ENCODE measurements around the gene BARHL2. TPM values are rescaled to one million over a fixed set of nuclear protein-coding genes. Genes with fewer than 3 reads are reported as not detected.

The BARHL2 gene
- total and polyA plus RNA-seq, 4 experiments from 2014 or later = not detected

- Histone ChIP-seq H3K36me3 (ENCODE audit: insufficient read depth, low read length) (no peaks in the 10 kb centered on the region), H3K9me3 (ENCODE audit: control insufficient read depth in 1 of 2, low read length in 2 of 2) (no peaks in the 10 kb centered on the region), H3K27ac (ENCODE audit: low read depth, low read length) (no peak overlapping the region), H3K27me3 (ENCODE audit: insufficient read depth, low read length) (peaks cover 71% of the 10 kb centered on the region), H3K4me1 (ENCODE audit: insufficient read depth, low read length) (peaks cover 13% of the 10 kb centered on the region), H3K4me3 (ENCODE audit: low read length in 2 of 2) (no peak overlapping the region)
- intact Hi-C loops (cut with micrococcal nuclease) = loop anchor here (2.0 kb wide), 1 partner anchor 16 kb away; no protein-coding TSS in a partner anchor
- H3K27me3 Mint-ChIP-seq = peaks cover 68 to 77% of the 10 kb centered on the region in 2 donors
- POLR2A ChIA-PET (ENCODE audit: partially characterized antibody) = no interaction called here
- peaks cover 2 to 32% (median 13%) of the 10 kb centered on the region in 8 donors for H3K9me3 Mint-ChIP-seq
- CTCF ChIA-PET (ENCODE audit: partially characterized antibody) = no interaction called here
- no peak for DNase-seq
- H3K27ac Mint-ChIP-seq = no peak overlapping the region
- no peak overlapping the region for H3K4me3 Mint-ChIP-seq
- H3K36me3 Mint-ChIP-seq = peaks cover 0 to 3% of the 10 kb centered on the region in 2 donors
- H3K4me1 Mint-ChIP-seq = peaks cover 9 to 24% (median 15%) of the 10 kb centered on the region in 4 donors
These were observed 6.2 kb downstream of the BARHL2 start for GRCh38 chr1:90710579-90711536.

GRCh38 chr1:90709535-90709934 lies 7.6 kb downstream of the BARHL2 start:
- no peak overlapping the region for H3K27ac Mint-ChIP-seq
- DNase-seq = no peak
- H3K36me3 Mint-ChIP-seq = peaks cover 0 to 3% of the 10 kb centered on the region in 2 donors
- peaks cover 76% of the 10 kb centered on the region for H3K27me3 ChIP-seq (ENCODE audit: insufficient read depth, low read length)
- no peak overlapping the region for H3K27ac ChIP-seq (ENCODE audit: low read depth, low read length)
- H3K4me1 Mint-ChIP-seq = peaks cover 7 to 25% (median 15%) of the 10 kb centered on the region in 4 donors
- H3K4me3 Mint-ChIP-seq = peak overlapping the region in 1 of 8 donors; percentile 4
- peaks cover 71 to 81% of the 10 kb centered on the region in 2 donors for H3K27me3 Mint-ChIP-seq
- H3K9me3 Mint-ChIP-seq = peaks cover 2 to 34% (median 13%) of the 10 kb centered on the region in 8 donors
- POLR2A ChIA-PET (ENCODE audit: partially characterized antibody) = no interaction called here
- CTCF ChIA-PET (ENCODE audit: partially characterized antibody) = no interaction called here
- H3K9me3 ChIP-seq (ENCODE audit: control insufficient read depth in 1 of 2, low read length in 2 of 2) = no peaks in the 10 kb centered on the region
- intact Hi-C loops (cut with micrococcal nuclease) = no loop called here
- H3K36me3 ChIP-seq (ENCODE audit: insufficient read depth, low read length) = no peaks in the 10 kb centered on the region
- no peak overlapping the region for H3K4me3 ChIP-seq (ENCODE audit: low read length in 2 of 2)
- H3K4me1 ChIP-seq (ENCODE audit: insufficient read depth, low read length) = peaks cover 13% of the 10 kb centered on the region

- Histone ChIP-seq H3K27ac (ENCODE audit: low read depth, low read length) (no peak overlapping the region), H3K9me3 (ENCODE audit: control insufficient read depth in 1 of 2, low read length in 2 of 2) (no peaks in the 10 kb centered on the region), H3K36me3 (ENCODE audit: insufficient read depth, low read length) (no peaks in the 10 kb centered on the region), H3K4me1 (ENCODE audit: insufficient read depth, low read length) (peaks cover 13% of the 10 kb centered on the region), H3K27me3 (ENCODE audit: insufficient read depth, low read length) (peaks cover 75% of the 10 kb centered on the region), H3K4me3 (ENCODE audit: low read length in 2 of 2) (no peak overlapping the region)
- H3K36me3 Mint-ChIP-seq = peaks cover 0 to 3% of the 10 kb centered on the region in 2 donors
- peaks cover 69 to 82% of the 10 kb centered on the region in 2 donors for H3K27me3 Mint-ChIP-seq
- peaks cover 2 to 34% (median 11%) of the 10 kb centered on the region in 8 donors for H3K9me3 Mint-ChIP-seq
- no peak for DNase-seq
- intact Hi-C loops (cut with micrococcal nuclease) = no loop called here
- peaks cover 7 to 25% (median 14%) of the 10 kb centered on the region in 4 donors for H3K4me1 Mint-ChIP-seq
- ChIA-PET CTCF (ENCODE audit: partially characterized antibody) (no interaction called here), POLR2A (ENCODE audit: partially characterized antibody) (no interaction called here)
- H3K4me3 Mint-ChIP-seq = peak overlapping the region in 1 of 8 donors; percentile 3
- no peak overlapping the region for H3K27ac Mint-ChIP-seq
These were observed 8.3 kb downstream of the BARHL2 start for GRCh38 chr1:90708826-90709225.

GRCh38 chr1:90708236-90708786 lies 8.8 kb downstream of the BARHL2 start:
- CTCF ChIA-PET (ENCODE audit: partially characterized antibody) = interaction anchor here (1.1 to 1.2 kb wide), 2 partner anchors 8 to 13 kb away, joined by 3 read pairs; partner anchors contain the start of gene BARHL2
- Mint-ChIP-seq H3K4me1 (peaks cover 6 to 25% (median 12%) of the 10 kb centered on the region in 4 donors), H3K4me3 (peak overlapping the region in 2 of 8 donors; percentile 3 to 29), H3K36me3 (peaks cover 0 to 3% of the 10 kb centered on the region in 2 donors), H3K27ac (no peak overlapping the region), H3K27me3 (peaks cover 65 to 79% of the 10 kb centered on the region in 2 donors), H3K9me3 (peaks cover 2 to 33% (median 11%) of the 10 kb centered on the region in 8 donors)
- H3K4me3 ChIP-seq (ENCODE audit: low read length in 2 of 2) = no peak overlapping the region
- no peak for DNase-seq
- no peaks in the 10 kb centered on the region for H3K9me3 ChIP-seq (ENCODE audit: control insufficient read depth in 1 of 2, low read length in 2 of 2)
- POLR2A ChIA-PET (ENCODE audit: partially characterized antibody) = no interaction called here
- H3K27ac ChIP-seq (ENCODE audit: low read depth, low read length) = no peak overlapping the region
- peaks cover 13% of the 10 kb centered on the region for H3K4me1 ChIP-seq (ENCODE audit: insufficient read depth, low read length)
- no peaks in the 10 kb centered on the region for H3K36me3 ChIP-seq (ENCODE audit: insufficient read depth, low read length)
- peaks cover 73% of the 10 kb centered on the region for H3K27me3 ChIP-seq (ENCODE audit: insufficient read depth, low read length)
- intact Hi-C loops (cut with micrococcal nuclease) = no loop called here

- Histone ChIP-seq H3K27me3 (ENCODE audit: insufficient read depth, low read length) (peaks cover 64% of the 10 kb centered on the region), H3K27ac (ENCODE audit: low read depth, low read length) (no peak overlapping the region), H3K36me3 (ENCODE audit: insufficient read depth, low read length) (no peaks in the 10 kb centered on the region), H3K4me3 (ENCODE audit: low read length in 2 of 2) (no peak overlapping the region), H3K9me3 (ENCODE audit: control insufficient read depth in 1 of 2, low read length in 2 of 2) (no peaks in the 10 kb centered on the region), H3K4me1 (ENCODE audit: insufficient read depth, low read length) (peaks cover 13% of the 10 kb centered on the region)
- H3K36me3 Mint-ChIP-seq = peaks cover 0 to 3% of the 10 kb centered on the region in 2 donors
- intact Hi-C loops (cut with micrococcal nuclease) = no loop called here
- H3K9me3 Mint-ChIP-seq = peaks cover 2 to 32% (median 11%) of the 10 kb centered on the region in 8 donors
- peaks cover 60 to 74% of the 10 kb centered on the region in 2 donors for H3K27me3 Mint-ChIP-seq
- ChIA-PET POLR2A (ENCODE audit: partially characterized antibody) (interaction anchor here (0.9 kb wide), 1 partner anchor 12 kb away, joined by 3 read pairs; no protein-coding TSS in a partner anchor), CTCF (ENCODE audit: partially characterized antibody) (interaction anchor here (1.1 to 1.2 kb wide), 3 partner anchors 9 to 14 kb away, joined by 3 read pairs; partner anchors contain the start of gene BARHL2)
- peak overlapping the region; percentile 9 to 75 (median 51) for H3K4me3 Mint-ChIP-seq
- H3K27ac Mint-ChIP-seq = peak overlapping the region in 2 of 7 donors; percentile 17 to 28
- DNase-seq = no peak
- peaks cover 5 to 25% (median 11%) of the 10 kb centered on the region in 4 donors for H3K4me1 Mint-ChIP-seq
These were observed 9.8 kb downstream of the BARHL2 start for GRCh38 chr1:90707363-90707710.

- H3K9me3 Mint-ChIP-seq = peaks cover 2 to 32% (median 10%) of the 10 kb centered on the region in 8 donors
- Histone ChIP-seq H3K36me3 (ENCODE audit: insufficient read depth, low read length) (no peaks in the 10 kb centered on the region), H3K27ac (ENCODE audit: low read depth, low read length) (no peak overlapping the region), H3K9me3 (ENCODE audit: control insufficient read depth in 1 of 2, low read length in 2 of 2) (no peaks in the 10 kb centered on the region), H3K27me3 (ENCODE audit: insufficient read depth, low read length) (peaks cover 60% of the 10 kb centered on the region), H3K4me3 (ENCODE audit: low read length in 2 of 2) (no peak overlapping the region), H3K4me1 (ENCODE audit: insufficient read depth, low read length) (peaks cover 13% of the 10 kb centered on the region)
- peaks cover 5 to 25% (median 11%) of the 10 kb centered on the region in 4 donors for H3K4me1 Mint-ChIP-seq
- peak overlapping the region in 2 of 7 donors; percentile 17 to 28 for H3K27ac Mint-ChIP-seq
- POLR2A ChIA-PET (ENCODE audit: partially characterized antibody) = interaction anchor here (0.9 kb wide), 1 partner anchor 13 kb away, joined by 3 read pairs; no protein-coding TSS in a partner anchor
- CTCF ChIA-PET (ENCODE audit: partially characterized antibody) = interaction anchor here (1.2 kb wide), 2 partner anchors 10 to 15 kb away, joined by 3 read pairs; partner anchors contain the start of gene BARHL2
- DNase-seq = no peak
- peaks cover 0 to 3% of the 10 kb centered on the region in 2 donors for H3K36me3 Mint-ChIP-seq
- peaks cover 60 to 75% of the 10 kb centered on the region in 2 donors for H3K27me3 Mint-ChIP-seq
- intact Hi-C loops (cut with micrococcal nuclease) = no loop called here
- H3K4me3 Mint-ChIP-seq = peak overlapping the region; percentile 9 to 75 (median 51)
These were observed 10.4 kb downstream of the BARHL2 start for GRCh38 chr1:90706437-90707362.
